ENCODE measurements around the gene SYPL1. TPM values are rescaled to one million over a fixed set of nuclear protein-coding genes. Genes with fewer than 3 reads are reported as not detected.
"Not testable (repeated sequence)": the region's sequence is repeated elsewhere in the genome, so short reads cannot be mapped to it uniquely, and the experiment has no call there.

The SYPL1 gene
- total RNA-seq: 37.5 TPM

- DNase-seq (ENCODE audit: low spot score in 2 of 2) (peak; percentile 83 to 87), FAIRE-seq (no peak)
Observed at GRCh38 chr7:106112118-106112971, at the start of gene SYPL1. SYPL1 (minus strand) TSS chr7:106112312; CDS start chr7:106112208, 104 bp downstream.

GRCh38 chr7:106155027-106155426 is 42.9 kb upstream of the SYPL1 start:
- no peak for FAIRE-seq

DNA sequence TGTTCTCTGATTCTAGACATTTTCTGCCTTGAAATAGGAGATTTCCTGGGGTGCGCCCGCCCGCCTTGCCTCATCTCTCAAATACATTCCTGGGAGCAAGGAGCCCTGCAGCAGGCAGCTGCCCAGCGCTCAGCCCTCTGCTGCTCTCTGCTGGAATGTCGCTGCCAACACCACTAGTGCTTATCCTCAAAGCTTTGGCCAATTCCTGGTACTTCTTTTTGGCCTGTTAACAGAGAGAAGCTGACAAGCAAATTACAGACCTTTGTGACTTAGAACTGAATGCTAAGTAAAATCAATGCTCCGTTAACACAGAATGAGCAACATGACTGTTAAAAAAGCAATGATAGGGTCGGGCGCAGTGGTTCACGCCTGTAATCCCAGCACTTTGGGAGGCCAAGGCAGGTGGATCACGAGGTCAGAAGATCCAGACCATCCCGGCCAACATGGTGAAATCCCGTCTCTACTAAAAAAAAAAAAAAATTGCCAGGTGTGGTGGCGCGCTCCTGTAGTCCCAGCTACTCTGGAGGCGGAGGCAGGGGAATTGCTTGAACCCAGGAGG is 41.9 kb upstream of the SYPL1 start:
- peak; percentile 59 to 81 for DNase-seq (ENCODE audit: low spot score in 2 of 2)
- FAIRE-seq: no peak

More at GRCh38 chr7:106155027-106155426, 42.9 kb upstream of the SYPL1 start:
- no peak for DNase-seq (ENCODE audit: low spot score in 2 of 2)

GRCh38 chr7:106152313-106152665 is 40.2 kb upstream of the SYPL1 start:
- DNase-seq (ENCODE audit: low spot score in 2 of 2) (no peak), FAIRE-seq (no peak)

- DNase-seq (ENCODE audit: low spot score in 2 of 2) (no peak), FAIRE-seq (no peak)
Observed at GRCh38 chr7:106151459-106152312, 39.6 kb upstream of the SYPL1 start.

DNA sequence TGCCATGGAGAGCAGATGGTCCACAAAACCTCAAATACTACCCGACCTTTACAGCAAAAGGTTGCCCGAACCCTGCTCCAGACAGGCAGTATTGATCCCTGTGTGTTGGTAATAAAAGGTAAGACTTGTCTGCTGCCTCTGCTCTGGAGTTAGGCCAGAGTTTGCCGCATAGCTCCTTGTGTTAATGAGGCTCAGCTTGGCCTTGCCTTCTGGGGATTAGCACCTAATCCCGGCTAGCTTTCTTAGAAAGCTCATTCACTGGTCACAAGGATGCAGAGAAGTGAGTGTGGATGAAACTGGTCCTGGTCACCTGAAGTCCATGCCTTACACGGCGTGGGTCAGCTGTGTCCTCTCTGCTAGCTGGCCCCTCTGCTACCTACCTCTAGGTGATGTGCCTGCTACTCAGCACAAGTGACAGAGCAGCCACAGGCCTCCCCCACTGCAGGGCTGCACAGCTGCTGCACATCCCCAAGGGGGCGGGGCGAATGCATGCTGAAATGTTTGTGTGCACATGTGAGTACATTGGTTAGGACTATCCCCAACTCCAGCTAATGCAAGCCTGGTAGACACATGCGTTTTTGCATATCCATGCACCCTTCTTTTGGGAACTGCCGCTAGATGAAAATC is 31.7 kb upstream of the SYPL1 start:
- DNase-seq (ENCODE audit: low spot score in 2 of 2) (no peak), FAIRE-seq (no peak)

GRCh38 chr7:106142136-106142535 is 30.0 kb upstream of the SYPL1 start:
- no peak for DNase-seq (ENCODE audit: low spot score in 2 of 2)

DNA sequence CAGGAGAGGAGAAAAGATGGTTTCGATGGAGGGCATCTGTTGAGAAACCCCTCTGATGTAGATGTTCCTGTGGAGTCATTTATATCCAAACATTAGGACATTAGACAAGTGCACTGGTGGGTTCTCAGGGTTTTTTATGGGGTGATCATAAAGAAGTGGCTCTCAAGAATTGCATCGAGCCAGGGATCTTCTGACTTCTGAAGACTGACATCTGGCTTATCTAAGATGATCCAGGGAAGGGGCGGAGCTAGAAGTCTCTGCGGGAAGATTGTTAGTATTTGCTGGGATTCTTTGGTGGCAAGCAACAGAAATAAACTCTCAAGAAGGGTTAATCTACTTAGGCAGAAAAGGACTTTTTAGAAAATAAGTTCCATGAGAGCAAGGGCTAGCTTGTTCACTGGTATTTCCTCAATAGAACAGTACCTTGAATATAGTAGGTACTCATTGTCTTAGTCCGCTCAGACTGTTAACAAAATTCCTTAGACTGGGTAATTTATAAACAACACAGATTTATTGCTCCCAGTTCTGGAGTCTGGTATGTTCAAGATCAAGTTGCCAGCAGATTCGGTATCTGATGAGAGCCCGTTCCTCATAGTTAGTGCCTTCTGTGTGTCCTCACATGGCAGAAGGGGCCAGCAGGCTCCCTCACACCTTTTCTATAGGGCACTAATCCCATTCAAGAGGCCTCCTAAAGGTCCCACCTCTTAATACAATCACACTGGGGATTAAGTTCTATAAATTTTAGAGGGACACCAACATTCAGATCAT is 28.5 kb upstream of the SYPL1 start:
- DNase-seq (ENCODE audit: low spot score in 2 of 2) (no peak), FAIRE-seq (no peak)

More at GRCh38 chr7:106142136-106142535, 30.0 kb upstream of the SYPL1 start:
- FAIRE-seq: no peak

DNA sequence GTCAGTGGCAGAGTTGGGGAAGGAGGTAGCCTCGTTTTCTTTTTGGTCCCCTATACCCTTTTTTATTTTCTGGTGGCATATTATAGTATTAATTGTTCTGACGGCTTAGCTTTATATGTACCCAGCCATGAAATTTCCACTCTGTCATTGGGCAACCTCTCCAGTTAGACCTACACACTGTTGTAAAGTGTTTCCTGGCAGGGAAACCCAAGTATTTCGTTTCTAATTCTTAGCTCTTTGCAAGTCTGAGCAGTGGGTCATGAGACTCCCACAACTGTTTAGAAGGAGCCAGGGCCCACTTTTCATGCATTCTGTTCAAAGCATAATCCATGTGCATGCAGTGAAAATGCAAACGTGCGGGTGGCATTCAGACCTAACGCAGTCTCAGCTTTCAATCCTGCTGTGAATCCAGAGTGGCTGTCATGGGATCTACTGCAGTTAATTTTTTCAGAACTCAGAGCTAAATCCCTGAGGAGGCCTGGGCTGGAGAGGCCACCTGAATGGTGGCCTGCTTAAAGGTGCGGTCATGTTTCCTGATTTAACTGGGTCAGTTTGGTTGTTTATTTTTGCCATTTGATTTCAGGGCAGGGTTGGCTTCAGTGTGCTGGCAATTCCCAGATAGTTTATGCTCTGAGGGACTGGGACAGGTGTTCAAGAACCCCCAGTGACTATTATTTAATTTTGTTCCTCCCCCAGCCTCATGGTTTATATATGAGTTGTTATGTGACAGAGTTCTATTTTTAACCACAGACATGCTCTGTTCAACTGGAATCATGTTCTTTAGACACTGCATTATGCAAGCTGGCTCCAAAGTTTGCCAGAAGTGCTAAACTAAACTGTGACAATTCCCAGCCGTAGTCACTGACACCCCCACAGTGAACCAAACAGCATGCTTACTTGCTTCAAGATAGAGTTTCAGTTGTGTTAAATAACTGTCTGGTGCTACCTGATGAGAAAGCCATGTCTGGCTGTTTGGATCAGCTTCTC is 27.4 kb upstream of the SYPL1 start:
- FAIRE-seq (no peak), DNase-seq (ENCODE audit: low spot score in 2 of 2) (no peak)

DNA sequence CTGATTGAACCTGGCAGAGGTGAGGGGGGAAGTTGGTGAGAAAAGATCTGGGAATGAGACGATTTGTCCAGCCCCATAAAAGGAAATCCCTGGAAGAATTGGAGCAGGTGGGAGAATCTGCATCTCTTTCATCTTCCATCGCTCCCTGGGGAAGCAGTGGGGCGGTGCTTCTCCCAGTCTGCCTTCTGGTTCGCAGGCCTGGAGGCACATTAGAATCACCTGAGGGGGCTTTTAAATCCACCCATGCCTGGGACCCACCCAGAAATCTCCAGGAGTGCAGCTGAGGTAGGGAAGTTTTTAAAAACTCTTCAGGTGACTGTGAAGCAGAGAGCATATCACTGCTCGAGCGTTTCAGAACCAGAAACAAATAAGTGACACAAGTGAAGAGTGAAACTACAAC is 26.7 kb upstream of the SYPL1 start:
- no peak for DNase-seq (ENCODE audit: low spot score in 2 of 2)

GRCh38 chr7:106138181-106138580 is 26.1 kb upstream of the SYPL1 start:
- DNase-seq (ENCODE audit: low spot score in 2 of 2); FAIRE-seq: not testable (repeated sequence)

More for the DNA sequence above, 26.7 kb upstream of the SYPL1 start:
- no peak for FAIRE-seq

DNA sequence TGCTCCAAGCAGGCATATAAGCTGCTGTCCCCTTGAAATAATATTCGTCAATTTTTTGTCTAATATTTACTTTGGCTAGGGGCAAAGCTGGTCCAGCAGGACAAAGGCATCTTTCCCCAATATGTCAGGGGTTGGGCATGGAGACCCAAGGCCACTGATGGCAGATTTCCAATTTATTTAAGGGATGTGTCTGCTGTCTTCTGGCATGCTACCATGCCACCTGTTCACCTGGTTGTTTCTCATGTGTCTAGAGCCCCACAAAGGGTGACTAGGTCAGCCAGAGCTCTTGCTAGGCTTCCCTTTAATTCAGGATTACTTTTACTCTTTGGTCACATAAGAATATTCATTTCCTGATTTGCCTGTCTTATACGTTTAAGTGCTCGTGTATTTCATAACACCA is 22.1 kb upstream of the SYPL1 start:
- FAIRE-seq: no peak
- no peak for DNase-seq (ENCODE audit: low spot score in 2 of 2)

- DNase-seq (ENCODE audit: low spot score in 2 of 2) (no peak), FAIRE-seq (no peak)
Observed at GRCh38 chr7:106129291-106129690, 17.2 kb upstream of the SYPL1 start.

- no peak for FAIRE-seq
Observed at GRCh38 chr7:106128836-106129235, 16.7 kb upstream of the SYPL1 start.

DNA sequence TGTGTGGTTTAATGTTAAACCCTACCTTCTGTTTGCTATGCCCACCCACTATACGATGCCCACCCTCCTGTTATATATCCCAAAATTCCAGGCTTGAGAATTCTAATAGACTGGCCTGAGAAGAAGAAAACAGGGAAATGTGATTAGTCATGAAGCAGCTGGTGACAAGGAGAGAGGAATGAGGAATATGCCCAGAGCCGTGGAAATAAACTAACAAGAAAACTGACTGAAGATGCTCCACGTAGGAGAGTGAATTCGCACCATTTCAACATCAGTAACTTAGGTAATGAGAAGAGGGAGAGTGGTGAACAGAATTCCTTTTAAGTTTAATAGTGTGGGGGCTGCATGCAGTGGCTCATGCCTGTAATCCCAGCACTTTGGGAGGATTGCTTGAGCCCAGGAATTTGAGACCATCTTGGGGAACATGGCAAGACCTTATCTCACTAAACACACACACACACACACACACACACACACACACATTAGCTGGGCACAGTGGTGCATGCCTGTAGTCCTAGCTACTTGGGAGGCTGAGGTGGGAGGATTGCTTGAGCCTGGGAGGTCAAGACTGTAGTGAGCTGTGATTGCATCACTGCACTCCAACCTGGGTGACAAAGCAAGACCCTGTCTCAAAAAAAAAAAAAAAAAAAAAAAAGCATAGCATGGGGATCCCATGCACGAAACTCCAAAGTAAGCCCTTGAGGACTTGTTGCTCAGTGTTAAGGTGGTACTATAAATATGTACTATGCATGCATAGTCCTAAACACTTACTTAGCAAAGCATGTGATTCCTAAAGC is 16.1 kb upstream of the SYPL1 start:
- FAIRE-seq (no peak), DNase-seq (ENCODE audit: low spot score in 2 of 2) (no peak)

More at GRCh38 chr7:106128836-106129235, 16.7 kb upstream of the SYPL1 start:
- no peak for DNase-seq (ENCODE audit: low spot score in 2 of 2)

DNA sequence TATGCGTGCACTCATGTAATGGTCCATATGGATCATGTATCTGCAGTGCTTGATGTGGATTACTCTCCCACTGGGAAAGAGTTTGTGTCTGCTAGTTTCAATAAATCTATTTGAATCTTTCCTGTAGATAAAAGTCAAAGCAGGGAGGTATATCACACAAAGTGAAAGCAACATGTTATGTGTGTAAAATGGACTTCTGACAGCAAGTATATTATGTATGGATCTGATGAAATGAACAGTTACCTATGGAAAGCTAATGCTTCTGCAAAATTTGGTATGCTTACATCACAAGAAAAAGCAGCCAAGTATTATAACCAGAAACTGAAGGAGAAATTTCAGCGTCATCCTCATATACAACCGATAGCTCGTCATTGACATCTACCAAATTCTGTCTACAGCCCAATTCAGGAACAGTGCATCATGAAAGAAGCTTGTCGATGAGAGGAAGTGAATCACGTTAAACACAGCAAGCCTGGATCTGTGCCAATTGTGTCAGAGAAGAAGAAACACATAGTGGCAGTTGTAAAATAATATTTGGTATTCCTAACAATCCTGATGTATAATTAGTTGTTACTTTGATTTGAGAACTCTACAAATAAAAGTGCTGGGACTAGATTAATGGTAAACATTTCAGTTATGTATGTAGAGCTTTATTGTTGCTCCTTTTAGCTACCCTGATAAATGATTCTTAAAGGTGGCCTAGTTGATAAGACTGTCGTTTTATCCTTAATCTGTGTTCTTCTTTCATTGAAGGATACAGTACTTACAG is 14.2 kb upstream of the SYPL1 start:
- no peak for DNase-seq (ENCODE audit: low spot score in 2 of 2)
- FAIRE-seq: no peak

DNA sequence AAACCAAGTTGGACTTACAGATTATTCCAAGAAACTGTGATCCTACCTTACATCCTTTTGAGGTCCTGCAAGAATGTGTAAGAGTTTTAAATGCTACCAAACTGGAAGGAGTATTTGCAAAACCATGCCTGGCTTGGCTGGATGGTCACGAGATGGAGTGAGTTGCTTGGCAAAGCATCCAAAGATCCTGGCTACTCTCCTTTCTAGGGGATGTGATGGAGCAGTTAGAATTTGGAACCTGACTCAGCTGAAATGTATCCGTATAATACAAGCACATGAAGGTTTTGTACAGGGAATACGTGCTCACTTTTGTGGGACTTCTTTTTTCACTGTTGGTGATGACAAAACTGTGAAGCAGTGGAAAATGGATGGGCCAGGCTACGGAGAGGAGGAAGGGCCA is 13.3 kb upstream of the SYPL1 start:
- no peak for FAIRE-seq
- DNase-seq (ENCODE audit: low spot score in 2 of 2): no peak
